CD4-positive, alpha-beta T cell treated with Interferon gamma for 1 hour (primary cell): ENCODE data around the gene NKIRAS2.

Experiments
- DNase-seq: peaks from one replicate; pipeline ENCODE4 v3.0.0-alpha.2; 2020

The NKIRAS2 gene

GRCh38 chr17:42019509-42020404 is at the start of gene NKIRAS2:
Gene NKIRAS2 (plus strand): TSS chr17:42020090. CDS start chr17:42021578, 1,488 bp downstream.
- peak; percentile 92 for DNase-seq

GRCh38 chr17:41970901-41971331 is 49.0 kb upstream of the NKIRAS2 start:
- no peak for DNase-seq

GRCh38 chr17:41971721-41972523 is 48.0 kb upstream of the NKIRAS2 start:
- no peak for DNase-seq

- peak; percentile 26 for DNase-seq
Observed at GRCh38 chr17:41972571-41973407, 47.1 kb upstream of the NKIRAS2 start.

- DNase-seq = no peak
Observed at GRCh38 chr17:41973408-41973811, 46.5 kb upstream of the NKIRAS2 start.

DNA sequence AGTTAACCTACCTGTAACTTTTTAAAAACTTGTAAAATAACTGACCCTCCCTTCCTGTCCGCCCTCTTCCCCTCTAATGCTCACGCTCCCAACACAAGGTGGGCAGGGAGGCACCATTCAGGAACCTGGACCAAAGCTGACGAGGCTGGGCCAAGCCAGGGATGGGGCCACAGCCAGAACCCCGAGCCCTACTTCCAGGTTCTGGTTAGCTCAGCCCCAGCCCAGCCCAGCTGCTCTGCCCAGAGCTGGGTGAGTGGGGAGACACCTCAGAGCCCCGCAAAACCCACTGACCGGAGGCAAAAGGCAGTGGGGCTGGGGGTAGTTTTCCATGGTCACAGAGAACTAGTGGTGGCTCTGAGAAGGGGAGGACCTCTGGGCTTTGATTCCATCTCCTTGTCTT is 45.9 kb upstream of the NKIRAS2 start:
- DNase-seq = no peak

GRCh38 chr17:41974658-41975057 is 45.2 kb upstream of the NKIRAS2 start:
- DNase-seq = no peak

- DNase-seq = no peak
Observed at GRCh38 chr17:41975099-41976083, 44.5 kb upstream of the NKIRAS2 start.

DNA sequence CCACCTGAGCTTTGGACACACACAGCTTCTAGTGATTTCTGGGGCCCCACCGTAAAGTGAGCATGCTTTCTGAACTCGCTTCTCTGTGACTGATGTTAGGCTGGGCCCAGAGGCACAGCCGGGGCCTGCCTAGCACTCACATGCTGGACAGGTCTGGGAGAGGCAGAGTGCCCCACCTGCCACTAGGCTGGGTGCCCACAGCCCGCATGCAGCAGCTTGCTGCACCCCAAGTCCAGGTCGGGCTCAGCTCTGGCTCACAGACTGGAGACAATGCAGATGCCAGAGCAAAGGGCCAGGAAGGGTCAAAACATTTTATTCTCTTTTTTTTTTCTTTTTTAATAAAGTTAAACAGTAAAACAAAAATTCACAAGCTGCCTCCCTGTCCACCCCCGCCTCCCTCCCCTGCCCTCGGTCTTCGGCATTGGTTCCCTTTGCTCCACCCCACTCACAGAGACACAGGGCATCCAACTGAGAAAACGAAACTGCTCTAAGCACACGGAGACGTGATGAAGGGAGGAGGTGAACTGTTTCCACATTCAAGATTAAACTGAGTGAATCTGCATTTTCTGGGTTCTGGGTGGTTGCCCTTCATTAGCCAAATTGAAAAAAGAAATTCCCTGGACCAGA is 43.6 kb upstream of the NKIRAS2 start:
- DNase-seq = no peak

GRCh38 chr17:41977991-41978390 is 41.9 kb upstream of the NKIRAS2 start:
- DNase-seq = no peak

DNA sequence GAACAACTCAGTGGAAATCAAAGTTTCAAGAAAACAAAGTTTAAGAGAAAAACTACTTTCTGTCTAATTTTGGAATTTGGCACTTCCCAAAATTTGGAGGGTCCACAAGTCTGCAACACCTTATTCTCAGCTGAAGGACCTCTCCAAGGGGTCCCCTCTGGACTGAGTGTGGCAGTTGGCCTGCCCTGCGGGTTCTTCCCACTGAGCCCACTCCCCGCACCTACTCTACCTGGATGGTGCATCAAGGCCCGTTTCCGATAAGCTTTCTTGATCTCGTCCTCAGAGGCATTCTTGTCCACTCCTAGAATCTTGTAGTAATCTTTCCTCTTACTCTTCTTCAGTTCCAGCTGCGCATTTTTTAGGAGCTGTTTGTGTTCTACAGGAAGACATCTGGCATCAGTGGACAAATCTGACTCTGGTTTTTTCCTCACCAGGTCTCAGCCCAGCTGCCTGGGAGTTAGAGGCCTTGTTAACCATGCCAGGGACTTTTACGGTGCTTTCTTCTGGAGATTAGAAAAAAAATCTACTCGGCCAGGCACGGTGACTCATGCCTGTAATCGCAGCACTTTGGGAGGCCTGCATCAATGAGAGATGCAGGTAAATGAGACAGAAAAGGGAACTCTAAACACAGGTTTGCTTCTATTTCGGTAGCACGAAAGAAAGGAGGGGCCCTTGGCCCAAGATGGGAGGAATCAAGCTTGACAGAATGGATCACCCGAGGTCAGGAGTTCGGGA is 37.7 kb upstream of the NKIRAS2 start:
- DNase-seq = no peak

DNA sequence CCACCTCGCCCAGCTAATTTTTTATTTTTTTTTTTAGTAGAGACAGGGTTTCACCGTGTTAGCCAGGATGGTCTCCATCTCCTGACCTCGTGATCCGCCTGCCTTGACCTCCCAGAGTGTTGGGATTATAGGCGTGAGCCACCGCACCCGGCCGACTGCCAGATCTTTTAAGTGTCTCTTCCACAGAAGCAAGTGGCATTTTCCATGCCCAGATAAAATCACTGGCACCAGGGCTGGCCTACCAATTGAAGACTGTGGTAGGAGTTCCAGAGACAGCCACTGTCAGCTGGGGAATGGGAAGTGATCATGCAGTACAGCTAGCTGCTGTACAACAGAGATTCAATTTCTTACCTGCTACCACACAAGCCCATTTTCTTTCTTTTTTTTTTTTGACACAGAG is 35.4 kb upstream of the NKIRAS2 start:
- no peak for DNase-seq

DNA sequence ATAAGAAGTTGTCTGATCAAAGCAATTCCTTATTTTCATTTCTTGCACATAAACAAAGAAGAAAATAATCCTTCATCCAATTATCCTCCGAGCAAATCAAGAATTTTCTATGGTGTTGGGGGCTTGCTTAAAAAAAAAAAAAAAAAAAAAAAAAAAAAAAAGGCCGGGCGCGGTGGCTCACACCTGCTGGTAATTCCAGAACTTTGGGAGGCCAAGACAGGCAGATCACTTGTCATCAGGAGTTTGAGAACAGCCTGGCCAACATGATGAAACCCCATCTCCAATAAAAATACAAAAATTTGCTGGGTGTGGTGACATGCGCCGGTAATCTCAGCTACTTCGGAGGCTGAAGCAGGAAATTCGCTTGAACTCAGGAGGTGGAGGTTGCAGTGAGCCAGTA is 34.0 kb upstream of the NKIRAS2 start:
- DNase-seq = no peak

DNA sequence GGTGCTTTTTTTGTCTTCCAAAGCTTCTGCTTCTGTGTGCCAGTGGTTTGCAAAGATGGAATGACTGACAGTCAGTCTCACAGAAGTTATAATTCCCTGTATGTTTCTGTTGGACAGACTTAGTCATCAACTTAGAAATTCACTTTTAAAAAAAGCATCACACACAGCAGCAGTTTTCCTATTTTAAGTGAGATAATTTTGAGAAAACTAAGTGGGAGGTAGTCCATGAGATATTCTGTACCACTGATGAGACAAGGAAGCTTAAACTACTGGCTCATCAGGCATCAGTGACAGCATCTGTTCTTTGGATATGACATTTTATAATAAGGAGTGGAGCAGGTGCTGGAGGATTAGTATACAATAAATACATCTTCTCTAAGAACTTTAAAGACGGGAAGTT is 33.3 kb upstream of the NKIRAS2 start:
- no peak for DNase-seq

- no peak for DNase-seq
Observed at GRCh38 chr17:41987642-41988041, 32.2 kb upstream of the NKIRAS2 start.

DNA sequence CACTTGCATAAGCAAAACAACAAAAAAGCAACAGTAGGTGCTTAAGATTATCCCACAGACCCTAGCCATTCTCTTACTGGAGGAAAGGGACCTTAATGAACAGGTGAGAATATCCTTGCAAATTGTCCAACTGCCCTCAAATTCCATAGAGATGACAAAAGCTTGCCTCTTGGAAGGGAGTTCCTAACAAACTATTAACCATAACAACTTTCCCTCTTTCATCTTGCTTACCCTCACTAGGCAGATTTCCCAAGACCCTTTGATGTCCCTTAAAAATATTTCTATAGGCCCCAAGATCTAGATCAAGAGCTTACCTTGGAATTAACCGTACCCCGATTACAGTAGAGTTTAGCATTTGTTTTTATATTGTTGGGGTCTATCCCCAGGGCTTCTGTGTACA is 31.5 kb upstream of the NKIRAS2 start:
- no peak for DNase-seq

DNA sequence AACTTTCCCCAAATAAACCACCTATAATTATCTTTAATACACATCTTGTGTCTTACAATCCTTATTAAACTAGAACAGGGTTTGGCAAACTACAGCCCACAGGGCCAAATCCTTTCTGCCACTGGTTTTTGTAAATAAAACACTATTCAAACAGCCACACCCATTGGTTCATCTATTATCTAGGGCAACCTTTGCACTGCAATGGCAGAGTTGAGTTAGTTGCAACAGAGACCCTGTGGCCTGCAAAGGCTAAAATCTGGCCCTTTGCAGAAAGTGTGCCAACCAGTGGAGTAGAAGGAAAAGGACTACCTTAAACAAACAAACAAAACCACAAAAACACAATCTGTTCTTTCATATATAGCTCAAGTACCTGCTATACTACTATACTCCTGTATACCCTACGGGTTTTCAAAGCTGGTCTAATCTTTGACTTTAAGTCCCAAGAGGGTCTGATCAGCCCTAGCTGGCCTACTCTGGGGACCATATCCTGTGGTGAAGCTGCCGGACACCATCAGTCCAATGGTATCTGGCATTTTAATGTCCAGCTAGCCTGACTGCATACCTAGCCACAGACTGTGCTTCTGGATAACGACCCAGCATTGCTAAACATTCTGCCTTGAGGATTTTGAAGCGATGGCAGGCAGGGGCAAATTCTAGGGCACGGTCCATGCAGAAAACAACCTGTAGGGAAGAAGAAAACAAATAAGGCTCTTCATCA is 30.0 kb upstream of the NKIRAS2 start:
- DNase-seq = no peak

DNA sequence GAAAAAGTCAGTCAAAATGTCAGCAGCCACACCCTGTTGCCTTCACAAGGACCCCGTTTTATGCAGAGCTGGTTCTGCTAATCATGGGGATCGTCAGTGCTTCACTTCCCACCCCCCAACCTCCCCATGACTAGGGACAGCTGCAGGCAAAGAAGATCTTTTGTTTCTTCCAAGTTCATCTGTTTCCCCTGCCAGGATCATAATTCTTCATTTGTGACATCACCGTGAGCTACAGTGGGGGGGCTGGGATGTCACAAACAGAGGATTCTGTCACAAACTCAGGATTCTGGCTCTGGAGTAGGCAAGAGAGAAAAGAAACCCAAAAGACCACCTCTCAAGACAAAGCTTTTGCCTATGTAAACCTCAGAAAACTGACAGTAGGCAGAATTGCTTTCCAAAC is 27.3 kb upstream of the NKIRAS2 start:
- no peak for DNase-seq

DNA sequence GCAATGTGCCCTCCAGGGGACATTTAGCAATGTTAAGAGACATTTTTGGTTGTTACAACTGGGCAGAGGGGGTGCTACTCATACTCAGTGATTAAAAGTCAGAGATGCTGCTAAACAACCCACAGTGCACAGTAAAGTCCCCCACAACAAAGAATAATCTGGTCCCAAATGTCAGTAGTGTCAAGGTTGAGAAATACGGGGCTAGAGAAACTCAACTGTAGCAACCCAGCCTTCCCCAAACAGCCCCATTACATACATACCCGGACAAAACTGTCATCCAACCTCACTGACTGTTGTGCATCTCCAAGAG is 23.1 kb upstream of the NKIRAS2 start:
- no peak for DNase-seq

GRCh38 chr17:41998497-41998896 is 21.4 kb upstream of the NKIRAS2 start:
- DNase-seq = no peak
